K562 (cell line): ENCODE measurements around the gene ARHGEF7.

ENCODE experiments used
- MXI1 ChIP-seq: IDR thresholded peaks from 2 replicates; pipeline ENCODE4 v1.6.1; 2011; ENCODE audit warnings: low read depth, mild to moderate bottlenecking, improper control_type of control experiment, low read length
- NR3C1 ChIP-seq: sonication (generic); formaldehyde crosslinking; IDR thresholded peaks from 2 replicates; pipeline ENCODE4 v1.8.1; 2022; ENCODE audit warnings: missing genetic modification reagents
- RBM22 ChIP-seq: fragments of 200-400 bp; formaldehyde crosslinking; IDR thresholded peaks from 2 replicates; pipeline ENCODE4 v1.6.1; 2018; ENCODE audit warnings: low read length, low read depth; ENCODE audit not compliant: poor library complexity, severe bottlenecking
- SMARCC2 ChIP-seq: fragments of 450-650 bp; IDR thresholded peaks from 2 replicates; pipeline ENCODE4 v1.6.1; 2017; ENCODE audit warnings: antibody characterized with exemption, moderate library complexity, mild to moderate bottlenecking, low read depth
- ZNF316 ChIP-seq: fragments of 450-650 bp; IDR thresholded peaks from 2 replicates; pipeline ENCODE4 v1.6.1; 2016
- ZNF354B ChIP-seq: fragments of 250-450 bp; sonication (Bioruptor Pico); IDR thresholded peaks from 2 replicates; pipeline ENCODE4 v1.4.0; 2020
- ZNF830 ChIP-seq: fragments of 250-450 bp; sonication (Bioruptor Pico); IDR thresholded peaks from 2 replicates; pipeline ENCODE4 v1.5.0; 2021; ENCODE audit warnings: mild to moderate bottlenecking
- TF ChIP-seq, protein P1 (sequence below): sonication (generic); formaldehyde crosslinking; IDR thresholded peaks from 2 replicates; pipeline ENCODE4 v1.9.0; 2022; ENCODE audit warnings: mild to moderate bottlenecking, missing genetic modification reagents
- TF ChIP-seq, protein P2 (sequence below): sonication (generic); formaldehyde crosslinking; IDR thresholded peaks from 2 replicates; pipeline ENCODE4 v1.8.0; 2022; ENCODE audit warnings: missing genetic modification reagents, mild to moderate bottlenecking, borderline replicate concordance
- TF ChIP-seq, protein P3 (sequence below): sonication (generic); formaldehyde crosslinking; IDR thresholded peaks from 2 replicates; pipeline ENCODE4 v1.5.0; 2020; ENCODE audit warnings: missing genetic modification reagents
- TF ChIP-seq, protein P4 (sequence below), 3 experiments: IDR thresholded peaks in 2 of 3; conservative IDR thresholded peaks in 1 of 3; 2 replicates each; pipeline ENCODE4 v1.5.1; 2011 to 2012; ENCODE audit warnings: low read length in 3 of 3, mild to moderate bottlenecking in 3 of 3, control low read depth in 2 of 3, improper control_type of control experiment in 1 of 3, inconsistent platforms in 1 of 3, low read depth in 1 of 3, mixed read lengths in 1 of 3, moderate library complexity in 1 of 3; ENCODE audit not compliant: insufficient read depth in 2 of 3

DNA sequence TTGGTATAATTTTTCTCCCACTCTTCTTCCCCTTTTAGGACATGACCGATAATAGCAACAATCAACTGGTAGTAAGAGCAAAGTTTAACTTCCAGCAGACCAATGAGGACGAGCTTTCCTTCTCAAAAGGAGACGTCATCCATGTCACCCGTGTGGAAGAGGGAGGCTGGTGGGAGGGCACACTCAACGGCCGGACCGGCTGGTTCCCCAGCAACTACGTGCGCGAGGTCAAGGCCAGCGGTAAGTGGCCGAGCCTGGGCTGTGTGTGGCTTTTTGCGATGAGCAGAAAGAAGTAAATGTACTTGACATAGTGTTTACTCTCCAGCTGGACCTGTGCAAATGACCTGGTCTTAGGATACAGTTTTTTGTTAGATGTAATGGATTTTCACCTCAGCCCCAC, 102.5 kb downstream of the ARHGEF7 start:
- TF ChIP-seq ZNF830 (CRISPR knock-in tag) (no peak), NR3C1 (CRISPR knock-in tag) (no peak), MXI1 (no peak), ZNF316 (no peak), ZNF354B (no peak), SMARCC2 (no peak), RBM22 (no peak)
- TF ChIP-seq, protein P1, sequence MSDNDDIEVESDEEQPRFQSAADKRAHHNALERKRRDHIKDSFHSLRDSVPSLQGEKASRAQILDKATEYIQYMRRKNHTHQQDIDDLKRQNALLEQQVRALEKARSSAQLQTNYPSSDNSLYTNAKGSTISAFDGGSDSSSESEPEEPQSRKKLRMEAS (CRISPR knock-in tag): no peak
- TF ChIP-seq, protein P2, sequence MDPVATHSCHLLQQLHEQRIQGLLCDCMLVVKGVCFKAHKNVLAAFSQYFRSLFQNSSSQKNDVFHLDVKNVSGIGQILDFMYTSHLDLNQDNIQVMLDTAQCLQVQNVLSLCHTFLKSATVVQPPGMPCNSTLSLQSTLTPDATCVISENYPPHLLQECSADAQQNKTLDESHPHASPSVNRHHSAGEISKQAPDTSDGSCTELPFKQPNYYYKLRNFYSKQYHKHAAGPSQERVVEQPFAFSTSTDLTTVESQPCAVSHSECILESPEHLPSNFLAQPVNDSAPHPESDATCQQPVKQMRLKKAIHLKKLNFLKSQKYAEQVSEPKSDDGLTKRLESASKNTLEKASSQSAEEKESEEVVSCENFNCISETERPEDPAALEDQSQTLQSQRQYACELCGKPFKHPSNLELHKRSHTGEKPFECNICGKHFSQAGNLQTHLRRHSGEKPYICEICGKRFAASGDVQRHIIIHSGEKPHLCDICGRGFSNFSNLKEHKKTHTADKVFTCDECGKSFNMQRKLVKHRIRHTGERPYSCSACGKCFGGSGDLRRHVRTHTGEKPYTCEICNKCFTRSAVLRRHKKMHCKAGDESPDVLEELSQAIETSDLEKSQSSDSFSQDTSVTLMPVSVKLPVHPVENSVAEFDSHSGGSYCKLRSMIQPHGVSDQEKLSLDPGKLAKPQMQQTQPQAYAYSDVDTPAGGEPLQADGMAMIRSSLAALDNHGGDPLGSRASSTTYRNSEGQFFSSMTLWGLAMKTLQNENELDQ: no peak
- TF ChIP-seq, protein P3, sequence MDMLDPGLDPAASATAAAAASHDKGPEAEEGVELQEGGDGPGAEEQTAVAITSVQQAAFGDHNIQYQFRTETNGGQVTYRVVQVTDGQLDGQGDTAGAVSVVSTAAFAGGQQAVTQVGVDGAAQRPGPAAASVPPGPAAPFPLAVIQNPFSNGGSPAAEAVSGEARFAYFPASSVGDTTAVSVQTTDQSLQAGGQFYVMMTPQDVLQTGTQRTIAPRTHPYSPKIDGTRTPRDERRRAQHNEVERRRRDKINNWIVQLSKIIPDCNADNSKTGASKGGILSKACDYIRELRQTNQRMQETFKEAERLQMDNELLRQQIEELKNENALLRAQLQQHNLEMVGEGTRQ: no peak
- TF ChIP-seq, protein P4, sequence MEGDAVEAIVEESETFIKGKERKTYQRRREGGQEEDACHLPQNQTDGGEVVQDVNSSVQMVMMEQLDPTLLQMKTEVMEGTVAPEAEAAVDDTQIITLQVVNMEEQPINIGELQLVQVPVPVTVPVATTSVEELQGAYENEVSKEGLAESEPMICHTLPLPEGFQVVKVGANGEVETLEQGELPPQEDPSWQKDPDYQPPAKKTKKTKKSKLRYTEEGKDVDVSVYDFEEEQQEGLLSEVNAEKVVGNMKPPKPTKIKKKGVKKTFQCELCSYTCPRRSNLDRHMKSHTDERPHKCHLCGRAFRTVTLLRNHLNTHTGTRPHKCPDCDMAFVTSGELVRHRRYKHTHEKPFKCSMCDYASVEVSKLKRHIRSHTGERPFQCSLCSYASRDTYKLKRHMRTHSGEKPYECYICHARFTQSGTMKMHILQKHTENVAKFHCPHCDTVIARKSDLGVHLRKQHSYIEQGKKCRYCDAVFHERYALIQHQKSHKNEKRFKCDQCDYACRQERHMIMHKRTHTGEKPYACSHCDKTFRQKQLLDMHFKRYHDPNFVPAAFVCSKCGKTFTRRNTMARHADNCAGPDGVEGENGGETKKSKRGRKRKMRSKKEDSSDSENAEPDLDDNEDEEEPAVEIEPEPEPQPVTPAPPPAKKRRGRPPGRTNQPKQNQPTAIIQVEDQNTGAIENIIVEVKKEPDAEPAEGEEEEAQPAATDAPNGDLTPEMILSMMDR (IDR thresholded peaks at IDR 0.05 in 2 of 3, conservative IDR thresholded peaks at IDR 0.05 in 1 of 3; ENCODE audit: insufficient read depth in 2 of 3, low read depth in 1 of 3, low read length in 3 of 3): no peak
